ENCODE measurements around the gene EME2. TPM values are rescaled to one million over a fixed set of nuclear protein-coding genes. Genes with fewer than 3 reads are reported as not detected.

EME2 gene
- total and polyA plus RNA-seq, 2 donors (not counting 1 experiment from before 2014, with no cell fraction given): 2.2 to 8.3 TPM

GRCh38 chr16:1775006-1775845 lies 2.6 kb downstream of the EME2 start:
- H3K36me3 ChIP-seq (ENCODE audit: control insufficient read depth, insufficient read depth, low read length): peaks cover 21% of the 10 kb centered on the region

GRCh38 chr16:1775846-1776671 lies 3.4 kb downstream of the EME2 start:
- peaks cover 22% of the 10 kb centered on the region for H3K36me3 ChIP-seq (ENCODE audit: control insufficient read depth, insufficient read depth, low read length)
- no peak overlapping the region for H3K27ac ChIP-seq (ENCODE audit: insufficient read depth, low read length)
- H3K4me3 ChIP-seq (replicated peaks in 1 of 4; ENCODE audit: control extremely low read depth in 1 of 4, insufficient read depth in 1 of 4, low read depth in 3 of 4, low read length in 4 of 4): no peak overlapping the region
- DNase-seq (ENCODE audit: low read depth in 2 of 2): no peak
- H3K4me1 ChIP-seq (ENCODE audit: control insufficient read depth, extremely low read depth, insufficient read depth, low read length): peaks cover 13% of the 10 kb centered on the region
- no peak overlapping the region for H3K4me2 ChIP-seq (ENCODE audit: extremely low read depth, insufficient read depth, low read length)
- H3K9ac ChIP-seq (ENCODE audit: insufficient read depth, low read length): no peak overlapping the region
- H2AFZ ChIP-seq (ENCODE audit: low read length): no peak overlapping the region
- peaks cover 31% of the 10 kb centered on the region for H3K79me2 ChIP-seq (ENCODE audit: control insufficient read depth, insufficient read depth, low read length)
- no peak for TF ChIP-seq CTCF (conservative IDR thresholded peaks at IDR 0.05 in 1 of 2, IDR thresholded peaks at IDR 0.05 in 1 of 2; ENCODE audit: low read depth in 1 of 2, low read length in 2 of 2)
- TF ChIP-seq EZH2 (IDR thresholded peaks at IDR 0.05; ENCODE audit: low read length, missing control alignments): no peak
- no peaks in the 10 kb centered on the region for H3K9me3 ChIP-seq (ENCODE audit: control insufficient read depth, insufficient read depth, low read depth, low read length)
- H3K27me3 ChIP-seq (ENCODE audit: control insufficient read depth, insufficient read depth, low read length): no peaks in the 10 kb centered on the region
- H4K20me1 ChIP-seq (ENCODE audit: control insufficient read depth, extremely low read depth, insufficient read depth, low read length): no peaks in the 10 kb centered on the region

More at GRCh38 chr16:1775006-1775845, 2.6 kb downstream of the EME2 start:
- H3K79me2 ChIP-seq (ENCODE audit: control insufficient read depth, insufficient read depth, low read length): peaks cover 31% of the 10 kb centered on the region
- H4K20me1 ChIP-seq (ENCODE audit: control insufficient read depth, extremely low read depth, insufficient read depth, low read length): no peaks in the 10 kb centered on the region
- H3K9me3 ChIP-seq (ENCODE audit: control insufficient read depth, insufficient read depth, low read depth, low read length): no peaks in the 10 kb centered on the region
- no peak overlapping the region for H2AFZ ChIP-seq (ENCODE audit: low read length)
- no peak for TF ChIP-seq CTCF (conservative IDR thresholded peaks at IDR 0.05 in 1 of 2, IDR thresholded peaks at IDR 0.05 in 1 of 2; ENCODE audit: low read depth in 1 of 2, low read length in 2 of 2)
- TF ChIP-seq EZH2 (IDR thresholded peaks at IDR 0.05; ENCODE audit: low read length, missing control alignments): no peak
- H3K27ac ChIP-seq (ENCODE audit: insufficient read depth, low read length): no peak overlapping the region
- DNase-seq (ENCODE audit: low read depth in 2 of 2): no peak
- peak overlapping the region in 1 of 4 experiments; percentile 7 for H3K4me3 ChIP-seq (replicated peaks in 1 of 4; ENCODE audit: control extremely low read depth in 1 of 4, insufficient read depth in 1 of 4, low read depth in 3 of 4, low read length in 4 of 4)
- peaks cover 18% of the 10 kb centered on the region for H3K4me1 ChIP-seq (ENCODE audit: control insufficient read depth, extremely low read depth, insufficient read depth, low read length)
- H3K4me2 ChIP-seq (ENCODE audit: extremely low read depth, insufficient read depth, low read length): no peak overlapping the region
- H3K9ac ChIP-seq (ENCODE audit: insufficient read depth, low read length): no peak overlapping the region
- H3K27me3 ChIP-seq (ENCODE audit: control insufficient read depth, insufficient read depth, low read length): no peaks in the 10 kb centered on the region

GRCh38 chr16:1776672-1776955 lies 4.0 kb downstream of the EME2 start:
- DNase-seq (ENCODE audit: low read depth in 2 of 2): no peak
- no peak overlapping the region for H3K4me3 ChIP-seq (replicated peaks in 1 of 4; ENCODE audit: control extremely low read depth in 1 of 4, insufficient read depth in 1 of 4, low read depth in 3 of 4, low read length in 4 of 4)
- H4K20me1 ChIP-seq (ENCODE audit: control insufficient read depth, extremely low read depth, insufficient read depth, low read length): no peaks in the 10 kb centered on the region
- no peaks in the 10 kb centered on the region for H3K27me3 ChIP-seq (ENCODE audit: control insufficient read depth, insufficient read depth, low read length)
- no peak overlapping the region for H3K9ac ChIP-seq (ENCODE audit: insufficient read depth, low read length)
- peaks cover 13% of the 10 kb centered on the region for H3K4me1 ChIP-seq (ENCODE audit: control insufficient read depth, extremely low read depth, insufficient read depth, low read length)
- peaks cover 32% of the 10 kb centered on the region for H3K79me2 ChIP-seq (ENCODE audit: control insufficient read depth, insufficient read depth, low read length)
- H3K36me3 ChIP-seq (ENCODE audit: control insufficient read depth, insufficient read depth, low read length): peaks cover 22% of the 10 kb centered on the region
- H3K9me3 ChIP-seq (ENCODE audit: control insufficient read depth, insufficient read depth, low read depth, low read length): no peaks in the 10 kb centered on the region
- H3K27ac ChIP-seq (ENCODE audit: insufficient read depth, low read length): no peak overlapping the region
- H2AFZ ChIP-seq (ENCODE audit: low read length): no peak overlapping the region
- TF ChIP-seq CTCF (conservative IDR thresholded peaks at IDR 0.05 in 1 of 2, IDR thresholded peaks at IDR 0.05 in 1 of 2; ENCODE audit: low read depth in 1 of 2, low read length in 2 of 2) (no peak), EZH2 (IDR thresholded peaks at IDR 0.05; ENCODE audit: low read length, missing control alignments) (no peak)
- H3K4me2 ChIP-seq (ENCODE audit: extremely low read depth, insufficient read depth, low read length): no peak overlapping the region
